HepG2 (cell line): Measurements from ENCODE around the gene CTSW. TPM values are rescaled to one million over a fixed set of nuclear protein-coding genes. Genes with fewer than 3 reads are reported as not detected.
A peak's percentile ranks its signal among the peaks of the same experiment; 100 is the strongest.

Experiments used
- BCL3 ChIP-seq: sonication (generic); formaldehyde crosslinking; IDR thresholded peaks from 2 replicates; pipeline ENCODE4 v1.5.1; 2020; ENCODE audit warnings: mild to moderate bottlenecking, missing genetic modification reagents, moderate library complexity
- BCLAF1 ChIP-seq: fragments of 450-650 bp; IDR thresholded peaks from 2 replicates; pipeline ENCODE4 v1.6.1; 2017; ENCODE audit warnings: mild to moderate bottlenecking
- CCDC6 ChIP-seq: sonication (generic); formaldehyde crosslinking; IDR thresholded peaks from 2 replicates; pipeline ENCODE4 v1.8.1; 2022; ENCODE audit warnings: mild to moderate bottlenecking, missing genetic modification reagents, moderate library complexity
- GATAD1 ChIP-seq: IDR thresholded peaks from 2 replicates; pipeline ENCODE4 v1.6.1; 2016; ENCODE audit warnings: missing genetic modification reagents, missing compliant biosample characterization
- GRHL1 ChIP-seq: sonication (generic); formaldehyde crosslinking; conservative IDR thresholded peaks from 2 replicates; pipeline ENCODE4 v1.8.0; 2022; ENCODE audit warnings: missing genetic modification reagents
- KDM5A ChIP-seq: fragments of 200-600 bp; sonication (generic); IDR thresholded peaks from 2 replicates; pipeline ENCODE4 v1.7.0; 2018; ENCODE audit warnings: antibody characterized with exemption, mild to moderate bottlenecking, low read length, borderline replicate concordance
- KDM5B ChIP-seq: sonication (generic); formaldehyde crosslinking; IDR thresholded peaks from 2 replicates; pipeline ENCODE4 v1.4.0; 2020; ENCODE audit warnings: missing genetic modification reagents, mild to moderate bottlenecking, borderline replicate concordance
- KMT2B ChIP-seq: IDR thresholded peaks from 2 replicates; pipeline ENCODE4 v1.6.1; 2016; ENCODE audit warnings: missing genetic modification reagents, missing compliant biosample characterization
- POGZ ChIP-seq: sonication (generic); formaldehyde crosslinking; IDR thresholded peaks from 2 replicates; pipeline ENCODE4 v1.4.0; 2020; ENCODE audit warnings: mild to moderate bottlenecking, missing genetic modification reagents
- PTBP1 ChIP-seq: fragments of 200-400 bp; formaldehyde crosslinking; IDR thresholded peaks from 2 replicates; pipeline ENCODE4 v1.6.1; 2018; ENCODE audit warnings: low read length, low read depth; ENCODE audit not compliant: poor library complexity, severe bottlenecking
- RAD51 ChIP-seq: fragments of 450-650 bp; IDR thresholded peaks from 2 replicates; pipeline ENCODE4 v1.6.1; 2016; ENCODE audit warnings: borderline replicate concordance
- ZBTB38 ChIP-seq: sonication (generic); formaldehyde crosslinking; IDR thresholded peaks from 2 replicates; pipeline ENCODE4 v1.5.1; 2020; ENCODE audit warnings: mild to moderate bottlenecking, missing genetic modification reagents
- ZNF564 ChIP-seq: sonication (generic); formaldehyde crosslinking; IDR thresholded peaks from 2 replicates; pipeline ENCODE4 v1.8.1; 2023; ENCODE audit warnings: mild to moderate bottlenecking, missing genetic modification reagents
- ZNF646 ChIP-seq: sonication (generic); formaldehyde crosslinking; IDR thresholded peaks from 2 replicates; pipeline ENCODE4 v1.9.0; 2021; ENCODE audit warnings: mild to moderate bottlenecking, missing genetic modification reagents
- ZNF761 ChIP-seq: sonication (generic); formaldehyde crosslinking; conservative IDR thresholded peaks from 2 replicates; pipeline ENCODE4 v1.4.0; 2020; ENCODE audit warnings: mild to moderate bottlenecking, missing genetic modification reagents
- polyA plus RNA-seq, 8 experiments: library from polyadenylated mRNA; depleted of rRNA in 3 of 8; stranded (reverse) in 7 of 8; unstranded in 1 of 8; fragments of >200 nt; fragmentation: Illumina TruSeq in 4 of 8; extraction: Trizol in 4 of 8; gene quantifications; 2 replicates each; pipeline versions ENCODE4 v1.2.1 to v1.2.3, GENCODE V29; 2011 to 2016; ENCODE audit warnings: low read depth in 4 of 8, missing spikeins in 1 of 8, mixed read lengths in 1 of 8; ENCODE audit not compliant: insufficient read depth in 1 of 8
- total RNA-seq, 5 experiments: library from RNA; depleted of rRNA; stranded (reverse); fragments of >200 nt; fragmentation: Illumina TruSeq; extraction: Trizol; gene quantifications; 2 replicates each; pipeline ENCODE4 v1.2.3, GENCODE V29; 2016; ENCODE audit warnings: low read depth in 1 of 5

The CTSW gene
- total and polyA plus RNA-seq, 2 of the 13 experiments (the other 11 are each of a cell fraction or from before 2014, with no cell fraction given): 0.09 TPM; not detected in 1

DNA sequence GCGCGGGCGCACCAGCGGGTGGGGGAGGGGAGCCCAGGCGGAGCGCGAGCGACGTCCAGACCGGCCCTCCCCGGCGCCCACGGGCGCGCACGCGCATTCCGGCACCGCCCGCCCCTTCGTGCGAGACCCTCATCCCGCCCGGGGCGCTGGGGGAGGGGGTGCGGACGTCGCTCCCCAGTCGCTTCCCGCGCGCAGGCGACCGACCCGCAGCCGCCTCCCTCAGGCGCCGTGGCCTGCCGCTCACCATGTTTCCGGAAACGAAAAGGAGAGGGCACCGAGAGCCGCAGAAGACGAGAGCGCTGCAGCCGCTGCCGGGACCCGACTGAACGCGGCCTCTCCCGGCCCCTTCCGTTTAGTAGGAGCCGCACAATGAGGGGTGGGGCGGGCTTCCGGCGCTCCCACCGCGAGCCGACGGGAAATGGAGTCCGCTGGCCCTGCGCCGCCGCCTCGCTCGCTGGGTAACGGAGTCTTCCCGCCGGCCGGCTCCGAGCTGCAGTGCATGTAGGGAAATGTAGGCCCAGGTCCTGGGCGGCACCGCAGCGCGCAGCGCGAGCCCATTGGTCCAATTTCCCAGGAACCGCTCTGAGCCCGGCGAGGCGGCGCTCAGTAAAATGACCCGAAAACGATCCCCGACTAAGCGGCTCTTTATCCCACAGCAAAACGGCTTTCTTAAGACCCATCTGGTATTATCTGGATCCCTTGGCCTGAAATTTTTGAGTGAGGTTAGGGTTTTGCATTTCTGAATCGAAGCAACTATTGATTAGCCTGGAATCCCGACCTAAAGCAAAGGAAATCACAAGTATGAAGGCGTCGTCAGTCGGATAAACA lies 21.6 kb upstream of the CTSW start, which contains the start of gene CFL1 (continued):
- TF ChIP-seq GRHL1 (no peak), CCDC6 (CRISPR knock-in tag) (peak; percentile 94), PTBP1 (no peak), KMT2B (CRISPR knock-in tag) (no peak), KDM5A (no peak), ZNF646 (CRISPR knock-in tag) (no peak), BCL3 (CRISPR knock-in tag) (no peak), RAD51 (no peak), ZBTB38 (no peak; the same call in 1 of the 2 replicates), ZNF564 (CRISPR knock-in tag) (peak; percentile 25; the same call in 1 of the 2 replicates), KDM5B (CRISPR knock-in tag) (peak; percentile 55; the same call in 1 of the 2 replicates), BCLAF1 (no peak), POGZ (CRISPR knock-in tag) (peak; percentile 38; the same call in 1 of the 2 replicates), ZNF761 (CRISPR knock-in tag) (peak; percentile 53; the same call in 1 of the 2 replicates), GATAD1 (peak; percentile 86)
